DMS 273 (cell line): Measurements from ENCODE around the gene OR4D11.
"Not testable (repeated sequence)": the region's sequence is repeated elsewhere in the genome, so short reads cannot be mapped to it uniquely, and the experiment has no call there.

Experiments
- DNase-seq: peaks from one replicate; lab custom pipeline; 2025; ENCODE audit not compliant: unreplicated experiment; lab: John Stamatoyannopoulos, UW

Gene OR4D11

DNA sequence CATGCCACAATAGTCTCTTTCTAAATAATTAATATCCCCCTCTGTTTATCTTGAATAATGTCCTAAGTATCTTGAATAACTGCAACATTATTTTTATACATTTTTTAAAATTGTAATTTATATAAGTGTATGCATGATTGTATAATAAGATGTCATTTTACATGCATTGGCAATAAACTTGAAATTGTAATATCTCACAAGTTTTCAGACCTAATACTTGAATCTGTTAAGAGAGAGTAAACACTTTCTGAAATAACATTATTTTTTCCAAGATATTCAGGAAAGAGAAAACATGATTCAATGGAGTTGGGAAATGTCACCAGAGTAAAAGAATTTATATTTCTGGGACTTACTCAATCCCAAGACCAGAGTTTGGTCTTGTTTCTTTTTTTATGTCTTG is at the start of gene OR4D11:
OR4D11 (plus strand) TSS at position 301 of the 400 bp plus-strand sequence; CDS start at position 301, 0 bp downstream.
- no peak for DNase-seq

- no peak for DNase-seq
Observed at GRCh38 chr11:59456661-59457060, 46.7 kb upstream of the OR4D11 start, which contains the start of gene OR4D6. OR4D6 (plus strand) TSS chr11:59456961; CDS start chr11:59456961, 0 bp downstream.

DNA sequence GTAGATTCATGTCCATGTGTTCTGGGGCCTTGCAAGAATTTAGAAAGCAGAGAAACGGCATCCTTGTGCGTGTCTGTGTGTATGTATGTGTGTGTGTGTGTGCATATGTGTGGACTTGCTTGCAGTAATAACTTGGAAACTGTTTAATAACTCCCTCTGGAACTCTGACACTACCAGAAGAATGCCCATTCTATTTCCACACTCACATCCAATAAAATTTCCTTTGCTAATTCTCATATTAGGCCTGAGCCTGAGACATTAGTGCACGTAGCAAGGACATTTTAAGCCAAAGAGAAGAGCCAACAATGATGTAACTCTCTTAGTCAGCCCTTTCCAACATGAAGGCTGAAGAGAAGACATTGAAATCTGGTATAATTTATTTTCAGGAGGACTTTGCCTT is 43.5 kb upstream of the OR4D11 start:
- no peak for DNase-seq

DNA sequence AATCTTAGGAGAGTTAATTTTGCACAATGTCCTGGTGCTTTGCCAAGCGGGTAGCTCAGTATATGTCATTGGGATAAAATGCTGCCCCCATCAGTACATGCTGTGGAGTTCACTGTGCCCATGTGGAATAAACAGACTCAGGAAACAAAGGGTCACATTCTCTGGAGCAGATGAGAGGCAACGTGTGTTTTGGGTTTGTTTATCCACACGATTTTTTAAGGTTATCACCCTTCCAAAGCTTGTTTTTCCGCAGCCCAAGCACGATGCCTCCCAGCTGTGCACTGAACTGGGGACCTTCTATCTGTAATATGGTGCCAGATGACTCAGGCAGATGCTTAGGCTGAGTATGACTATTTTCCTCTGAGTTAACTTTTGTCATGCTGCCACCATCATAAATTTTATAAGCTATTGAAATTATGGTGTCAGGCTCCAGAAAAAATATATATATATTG is 40.2 kb upstream of the OR4D11 start:
- DNase-seq, result peak; percentile 31

DNA sequence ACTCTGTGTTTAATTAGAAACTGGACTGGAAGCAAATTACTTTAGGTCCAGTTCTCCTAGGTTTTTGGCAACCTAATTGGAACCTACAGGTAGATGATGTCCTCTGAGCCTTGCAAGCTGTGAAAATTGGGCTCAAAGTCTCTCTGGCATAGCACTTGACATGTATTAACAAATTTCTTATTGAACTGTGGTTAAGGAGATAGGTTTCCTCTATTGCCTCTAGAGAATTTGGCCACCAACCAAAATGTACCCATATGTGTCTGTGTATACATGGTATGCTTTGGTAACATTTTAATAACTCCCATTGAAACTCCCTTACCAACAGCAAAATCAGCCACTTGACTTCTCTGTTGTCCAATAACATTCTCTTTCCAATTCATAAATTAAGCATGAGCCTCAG is 30.4 kb upstream of the OR4D11 start, which contains the start of gene OR4D10:
OR4D10 (plus strand) TSS at position 301 of the 400 bp plus-strand sequence. CDS start 4,115 bp downstream, outside the sequence.
- DNase-seq, result no peak

DNA sequence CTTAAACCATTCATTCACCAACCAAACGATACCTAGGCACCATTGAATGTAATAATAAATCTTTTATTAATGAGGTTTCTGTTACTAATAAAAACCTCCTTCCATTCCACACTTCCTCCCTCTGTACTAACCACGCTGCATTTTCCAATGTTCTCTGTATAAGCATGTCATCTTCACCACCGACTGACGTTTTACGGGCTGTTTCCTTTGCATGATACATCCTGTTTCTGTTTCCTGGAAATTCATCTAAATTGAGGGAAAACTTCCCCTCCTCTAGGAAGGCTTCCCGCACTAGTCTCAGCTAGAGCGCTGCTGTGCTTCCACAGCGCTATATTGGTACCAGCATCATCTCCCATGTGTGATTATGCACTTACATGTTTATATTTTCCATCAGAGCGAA is 28.2 kb upstream of the OR4D11 start:
- DNase-seq, result no peak

DNA sequence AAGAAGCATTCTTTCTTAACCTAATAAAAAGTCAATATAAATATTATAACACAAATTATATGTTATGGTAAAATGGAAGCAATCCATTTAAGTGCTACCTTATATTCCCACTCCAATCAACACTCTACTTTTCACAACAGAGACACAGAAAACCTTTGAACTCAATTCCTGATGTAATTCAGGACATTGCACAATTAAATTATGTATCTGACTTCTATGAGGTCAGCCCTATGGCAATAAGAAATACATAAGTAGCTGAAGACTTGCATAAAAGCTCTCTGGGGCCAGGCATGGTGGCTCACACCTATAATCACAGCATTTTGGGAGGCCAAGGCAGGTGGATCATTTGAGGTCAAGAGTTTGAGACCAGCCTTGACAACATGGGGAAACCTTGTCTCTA is 23.5 kb upstream of the OR4D11 start:
- no peak for DNase-seq

DNA sequence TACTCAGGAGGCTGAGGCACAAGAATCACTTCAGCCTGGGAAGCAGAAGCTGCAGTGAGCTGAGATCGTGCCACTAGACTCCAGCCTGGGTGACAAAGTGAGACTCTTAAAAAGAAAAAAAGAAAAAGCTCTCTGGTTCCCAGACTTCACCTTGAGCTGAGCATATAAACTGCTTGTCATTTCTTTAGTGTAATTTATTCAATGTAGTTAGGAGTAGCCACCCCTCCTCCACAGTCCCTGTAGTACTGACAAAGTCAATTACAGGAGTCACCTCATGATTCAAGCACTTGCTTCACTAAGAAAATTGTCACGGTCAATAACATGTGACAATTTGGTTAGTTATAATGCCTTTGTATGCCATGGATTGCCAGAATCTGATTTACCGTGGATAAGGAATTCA is 23.0 kb upstream of the OR4D11 start:
- DNase-seq, result no peak

GRCh38 chr11:59501931-59502330 is 1.4 kb upstream of the OR4D11 start:
- DNase-seq, result no peak

- no peak for DNase-seq
Observed at GRCh38 chr11:59510941-59511589, 7.7 kb downstream of the OR4D11 start, which contains the start of gene OR4D9. OR4D9 (plus strand) TSS chr11:59511539; CDS start chr11:59514913, 3,374 bp downstream.

DNA sequence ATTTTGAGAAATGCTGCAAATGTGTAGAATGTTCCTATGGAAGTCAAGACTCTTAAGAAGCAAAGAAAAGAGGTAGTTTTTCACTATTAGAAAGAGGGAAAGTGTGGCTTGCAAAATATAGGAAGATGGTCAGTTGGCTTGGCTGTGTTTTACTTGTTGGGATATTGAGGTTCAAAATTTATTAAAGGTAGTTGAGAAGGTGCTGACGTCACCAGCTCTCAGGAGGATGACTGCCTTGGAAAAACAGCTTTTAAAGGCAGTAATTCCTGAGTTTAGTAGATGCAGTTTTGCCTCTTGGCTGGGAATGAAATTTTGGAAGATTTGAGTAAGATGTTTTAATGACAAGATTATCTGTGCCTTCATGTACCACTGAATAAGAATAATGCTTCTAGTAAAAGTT is 8.3 kb downstream of the OR4D11 start:
- no peak for DNase-seq

DNA sequence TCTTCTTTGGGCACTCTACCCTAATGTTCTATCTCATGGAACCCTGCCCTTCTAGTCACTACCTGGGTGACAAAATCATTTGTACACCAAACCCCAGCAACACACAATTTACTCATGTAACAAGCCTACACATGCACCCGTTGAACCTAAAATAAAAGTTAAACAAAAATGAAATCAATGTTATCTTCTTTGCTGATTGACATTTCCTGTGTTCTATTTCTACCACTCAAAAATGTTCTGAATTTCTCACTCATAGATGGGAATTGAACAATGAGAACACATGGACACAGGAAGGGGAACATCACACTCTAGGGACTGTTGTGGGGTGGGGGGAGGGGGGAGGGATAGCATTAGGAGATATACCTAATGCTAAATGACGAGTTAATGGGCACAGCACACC is 16.8 kb downstream of the OR4D11 start:
- DNase-seq, result not testable (repeated sequence)

DNA sequence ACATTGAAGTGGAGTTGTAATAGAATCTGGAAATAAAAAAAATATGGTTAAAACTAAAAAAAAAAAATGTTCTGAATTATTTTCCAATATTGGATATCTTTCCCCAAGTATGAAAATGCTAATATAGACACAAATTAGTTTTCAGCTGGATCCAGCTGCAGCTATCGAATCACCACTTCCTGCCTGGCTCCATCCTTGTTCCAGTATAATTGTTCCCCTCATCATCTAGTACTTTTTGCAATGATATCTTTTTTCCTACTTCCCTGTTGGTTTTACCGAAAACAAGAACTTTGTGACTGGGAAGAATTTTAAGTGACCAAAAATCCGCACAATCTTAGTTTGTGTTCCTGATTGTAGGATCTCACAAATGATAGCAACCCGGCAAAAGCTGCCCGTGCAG is 17.4 kb downstream of the OR4D11 start:
- no peak for DNase-seq

- DNase-seq, result peak; percentile 3
Observed at GRCh38 chr11:59523541-59523940, 20.2 kb downstream of the OR4D11 start.

GRCh38 chr11:59528711-59529110 is 25.3 kb downstream of the OR4D11 start:
- no peak for DNase-seq

GRCh38 chr11:59532620-59533019 is 29.2 kb downstream of the OR4D11 start:
- no peak for DNase-seq

- DNase-seq, result no peak
Observed at GRCh38 chr11:59534676-59535075, 31.3 kb downstream of the OR4D11 start.

GRCh38 chr11:59542142-59542810 is 38.9 kb downstream of the OR4D11 start:
- DNase-seq, result no peak

DNA sequence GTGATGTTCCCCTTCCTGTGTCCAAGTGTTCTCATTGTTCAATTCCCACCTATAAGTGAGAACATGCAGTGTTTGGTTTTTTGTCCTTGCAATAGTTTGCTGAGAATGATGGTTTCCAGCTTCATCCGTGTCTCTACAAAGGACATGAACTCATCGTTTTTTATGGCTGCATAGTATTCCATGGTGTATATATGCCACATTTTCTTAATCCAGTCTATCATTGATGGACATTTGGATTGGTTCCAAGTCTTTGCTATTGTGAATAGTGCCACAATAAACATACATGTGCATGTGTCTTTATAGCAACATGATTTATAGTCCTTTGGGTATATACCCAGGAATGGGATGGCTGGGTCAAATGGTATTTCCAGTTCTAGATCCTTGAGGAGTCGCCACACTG is 40.3 kb downstream of the OR4D11 start:
- DNase-seq, result not testable (repeated sequence)

- DNase-seq, result no peak
Observed at GRCh38 chr11:59544869-59545178, 41.4 kb downstream of the OR4D11 start.

DNA sequence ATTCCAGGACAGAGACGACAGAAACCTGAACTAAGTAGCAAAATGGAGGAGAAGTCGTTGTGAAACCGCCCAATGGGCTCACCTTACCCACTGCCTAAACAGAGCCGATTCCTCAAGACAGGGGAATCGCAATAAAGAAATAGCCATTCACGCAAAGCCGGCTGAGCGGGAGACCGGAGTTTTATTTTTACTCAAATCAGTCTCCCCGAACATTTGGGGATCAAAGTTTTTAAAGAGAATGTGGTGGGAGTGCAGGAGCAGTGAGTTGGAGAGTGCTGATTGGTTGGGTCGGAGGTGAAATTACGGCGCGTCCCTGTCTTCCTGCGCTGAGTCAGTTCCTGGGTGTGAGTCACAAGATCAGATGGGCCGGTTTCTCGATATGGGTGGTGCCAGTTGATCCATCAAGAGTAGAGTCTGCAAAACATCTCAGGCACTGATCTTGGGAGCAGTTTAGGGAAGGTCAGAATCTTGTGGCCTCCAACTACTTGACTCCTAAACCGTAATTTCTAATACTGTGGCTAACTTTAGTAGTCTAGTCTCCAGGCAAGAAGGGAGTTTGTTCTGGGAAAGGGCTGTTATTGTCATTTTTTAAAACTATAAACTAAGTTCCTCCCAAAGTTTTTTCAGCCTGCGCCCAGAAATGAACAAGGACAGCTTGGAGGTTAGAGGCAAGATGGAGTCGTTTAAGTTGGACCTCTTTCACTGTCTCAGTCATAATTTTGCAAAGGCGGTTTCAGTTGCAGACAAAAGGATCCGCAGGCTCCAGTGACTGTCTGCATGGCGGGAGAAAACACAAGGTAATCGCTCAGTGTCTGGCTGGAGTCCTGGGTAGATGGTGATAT is 42.0 kb downstream of the OR4D11 start:
- DNase-seq, result no peak
